ENCODE results near the gene CCDC149.

- no peak for TF ChIP-seq CTCF (IDR thresholded peaks at IDR 0.05; ENCODE audit: low read length)
- no peak for TF ChIP-seq EZH2 (optimal IDR thresholded peaks at IDR 0.05; ENCODE audit: low read depth, low read length)
- TF ChIP-seq EZH2phosphoT487 (IDR thresholded peaks at IDR 0.05; ENCODE audit: low read length): no peak
Observed at GRCh38 chr4:24952667-24953066, 39.8 kb upstream of the CCDC149 start.
